Right lobe of liver (tissue), 4 donors: Measurements from ENCODE around the gene UNC5C.

Source experiments
- CTCF ChIP-seq, 4 donors: fragments of 200-600 bp in 3 of 4; fragments of 450-650 bp in 1 of 4; IDR thresholded peaks; one replicate each; pipeline versions ENCODE4 v1.5.1 to v1.8.0; 2016 to 2022; ENCODE audit warnings: antibody characterized with exemption in 4 of 4, mild to moderate bottlenecking in 2 of 4
- POLR2A ChIP-seq: fragments of 450-650 bp; IDR thresholded peaks from one replicate; pipeline ENCODE4 v1.6.1; 2017; ENCODE audit warnings: antibody characterized with exemption, mild to moderate bottlenecking
- donor health status: DM: no; HTN: no; CAD: no.
- donor health status: DM: no; HTN: no; CAD: no.
- donor health status: DM: no; HTN: yes; CAD: no.

GRCh38 chr4:95410387-95410977 is 138.3 kb downstream of the UNC5C start:
- TF ChIP-seq POLR2A: no peak
- TF ChIP-seq CTCF (IDR thresholded peaks at IDR 0.05): no peak
